Keratinocyte (primary cell): ENCODE measurements around the gene GSC2. TPM values are rescaled to one million over a fixed set of nuclear protein-coding genes. Genes with fewer than 3 reads are reported as not detected.

Experiments used
- DNase-seq: peaks from one replicate; pipeline ENCODE4 v3.0.0-alpha.2; 2011; ENCODE audit warnings: low read depth, missing footprints, low spot score
- FAIRE-seq: peaks from 2 replicates; lab custom pipeline; 2011; peaks lifted over from hg19 to GRCh38; lab: Jason Lieb, UNC
- H2AFZ ChIP-seq: 2 replicates; pipeline ENCODE4 v1.6.0; 2012; ENCODE audit warnings: low read length, control low read depth, inconsistent platforms; ENCODE audit not compliant: control insufficient read depth
- H3K27ac ChIP-seq: 2 replicates; pipeline ENCODE4 v1.5.1; 2011; ENCODE audit warnings: low read length; ENCODE audit not compliant: control insufficient read depth, insufficient read depth
- H3K27me3 ChIP-seq: 3 replicates; pipeline ENCODE4 v1.6.0; 2011; ENCODE audit warnings: low read length; ENCODE audit not compliant: control insufficient read depth, insufficient read depth; ENCODE audit errors: extremely low read depth
- H3K36me3 ChIP-seq, 2 experiments: 2 replicates in 1 of 2; 3 replicates in 1 of 2; pipeline ENCODE4 v1.5.1; 2011; ENCODE audit warnings: low read length in 2 of 2, mild to moderate bottlenecking in 1 of 2; ENCODE audit not compliant: control insufficient read depth in 2 of 2, insufficient read depth in 2 of 2; ENCODE audit errors: extremely low read depth in 1 of 2
- H3K4me1 ChIP-seq: 3 replicates; pipeline ENCODE4 v1.5.1; 2011; ENCODE audit warnings: low read length; ENCODE audit not compliant: control insufficient read depth, insufficient read depth; ENCODE audit errors: extremely low read depth
- H3K4me2 ChIP-seq: 3 replicates; pipeline ENCODE4 v1.6.0; 2011; ENCODE audit warnings: low read depth, low read length; ENCODE audit not compliant: control insufficient read depth, insufficient read depth; ENCODE audit errors: extremely low read depth
- H3K4me3 ChIP-seq, 3 experiments: fragments of 200-600 bp in 1 of 3; sonication (generic) in 1 of 3; 2 replicates in 2 of 3; 3 replicates in 1 of 3; pipeline ENCODE4 v1.5.1; 2011 to 2016; ENCODE audit warnings: low read length in 3 of 3, mild to moderate bottlenecking in 3 of 3, control low read depth in 2 of 3, inconsistent platforms in 1 of 3, low read depth in 1 of 3, mixed read lengths in 1 of 3, mixed run types in 1 of 3, moderate library complexity in 1 of 3; ENCODE audit not compliant: control insufficient read depth in 2 of 3, insufficient read depth in 2 of 3; ENCODE audit errors: extremely low read depth in 1 of 3
- H3K79me2 ChIP-seq: 2 replicates; pipeline ENCODE4 v1.6.0; 2012; ENCODE audit warnings: low read length; ENCODE audit not compliant: control insufficient read depth, insufficient read depth
- H3K9ac ChIP-seq: 3 replicates; pipeline ENCODE4 v1.6.0; 2011; ENCODE audit warnings: low read length; ENCODE audit not compliant: control insufficient read depth, insufficient read depth; ENCODE audit errors: extremely low read depth
- H3K9me1 ChIP-seq: 3 replicates; pipeline ENCODE4 v1.6.0; 2011; ENCODE audit warnings: low read length; ENCODE audit not compliant: control insufficient read depth, insufficient read depth; ENCODE audit errors: extremely low read depth
- H3K9me3 ChIP-seq: 2 replicates; pipeline ENCODE4 v1.5.1; 2012; ENCODE audit warnings: low read depth, low read length; ENCODE audit not compliant: control insufficient read depth
- H4K20me1 ChIP-seq: 3 replicates; pipeline ENCODE4 v1.6.0; 2011; ENCODE audit warnings: low read length; ENCODE audit not compliant: control insufficient read depth, insufficient read depth; ENCODE audit errors: extremely low read depth
- CTCF ChIP-seq, 3 experiments: IDR thresholded peaks in 1 of 3; conservative IDR thresholded peaks in 1 of 3; optimal IDR thresholded peaks in 1 of 3; 2 replicates in 2 of 3; 3 replicates in 1 of 3; pipeline versions ENCODE3 to v1.5.1; 2011; ENCODE audit warnings: low read length in 3 of 3, mild to moderate bottlenecking in 3 of 3, moderate library complexity in 2 of 3, control low read depth in 1 of 3, inconsistent platforms in 1 of 3; ENCODE audit not compliant: insufficient read depth in 2 of 3; ENCODE audit errors: extremely low read depth in 1 of 3
- EZH2 ChIP-seq: IDR thresholded peaks from one replicate; pipeline ENCODE4 v1.6.1; 2012; ENCODE audit warnings: inconsistent platforms, mild to moderate bottlenecking, low read length, moderate library complexity
- dilution Hi-C: fragments of 300-500 bp; cut with MboI; formaldehyde crosslinking; loops from one replicate; pipeline ENCODE4 v1.7.0; 2020; ENCODE audit warnings: low sequenced_read_pairs; ENCODE audit not compliant: extremely low pct_ligation_motif_present
- polyA plus RNA-seq, 5 experiments: library from polyadenylated mRNA; depleted of rRNA in 3 of 5; stranded (reverse) in 3 of 5; stranded (forward) in 1 of 5; unstranded in 1 of 5; fragments of >200 nt; gene quantifications; 1 replicate in 1 of 5; 2 replicates in 3 of 5; 3 replicates in 1 of 5; pipeline versions ENCODE4 v1.2.1 to v1.2.3, GENCODE V29; 2011 to 2012; ENCODE audit warnings: missing spikeins in 2 of 5, low read depth in 1 of 5, low replicate concordance in 1 of 5

The GSC2 gene
- polyA plus RNA-seq, 1 donor (not counting 4 experiments of a cell fraction or from before 2014, with no cell fraction given): not detected

GRCh38 chr22:19138217-19139000, 11.7 kb downstream of the GSC2 start:
- H3K36me3 ChIP-seq: peaks cover 19 to 45% of the 10 kb centered on the region in 2 experiments
- dilution Hi-C loops: no loop called here
- FAIRE-seq: no peak

DNA sequence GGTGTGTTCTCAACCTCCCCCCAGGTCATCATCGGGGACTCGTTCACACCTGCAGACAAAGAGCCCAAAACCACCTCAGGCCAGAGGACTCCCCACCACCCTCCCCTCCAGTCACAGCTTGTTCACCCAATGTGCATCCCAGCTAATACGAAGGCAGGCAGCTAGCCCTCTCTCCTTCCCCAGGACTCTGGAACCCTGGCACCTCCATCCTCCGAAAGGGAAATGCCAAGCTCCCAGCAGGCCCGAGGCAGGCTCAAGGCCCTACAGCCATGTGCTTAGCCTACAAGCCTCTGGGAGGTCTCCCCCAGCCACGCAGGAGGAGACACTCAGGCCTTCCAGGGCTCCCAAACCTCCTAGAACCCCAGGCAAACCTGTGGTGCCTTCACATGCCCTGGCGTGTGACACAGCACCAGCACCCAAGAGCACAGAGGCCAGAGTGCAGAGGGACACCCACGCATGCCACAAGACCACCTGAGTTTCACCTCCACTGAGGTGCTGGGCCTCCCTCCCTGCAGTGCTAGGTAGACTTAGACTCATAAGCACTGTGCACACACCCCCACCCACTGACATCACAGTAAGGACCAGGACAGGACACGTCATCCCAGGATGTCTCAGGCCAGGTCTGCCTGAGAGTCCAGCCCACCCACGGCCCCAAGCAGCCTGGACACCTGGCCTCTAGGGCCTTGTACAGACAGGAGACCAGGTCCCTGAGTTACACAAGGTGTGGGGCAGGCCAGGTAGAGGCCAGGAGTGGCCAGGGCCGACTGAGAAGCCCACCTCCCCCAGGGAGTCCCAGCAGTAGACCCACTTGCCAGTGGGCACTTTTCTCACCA, 12.5 kb downstream of the GSC2 start:
- H3K4me2 ChIP-seq: no peak overlapping the region
- no peaks in the 10 kb centered on the region for H4K20me1 ChIP-seq
- H3K27ac ChIP-seq: no peak overlapping the region
- no peaks in the 10 kb centered on the region for H3K9me3 ChIP-seq
- H2AFZ ChIP-seq: no peak overlapping the region
- FAIRE-seq (no peak), DNase-seq (no peak)
- H3K27me3 ChIP-seq: no peaks in the 10 kb centered on the region
- dilution Hi-C loops: no loop called here
- no peak for TF ChIP-seq CTCF (optimal IDR thresholded peaks at IDR 0.05 in 1 of 3, IDR thresholded peaks at IDR 0.05 in 1 of 3, conservative IDR thresholded peaks at IDR 0.05 in 1 of 3; ENCODE audit: extremely low read depth in 1 of 3, insufficient read depth in 2 of 3, low read length in 3 of 3)
- no peak for TF ChIP-seq EZH2
- peaks cover 5% of the 10 kb centered on the region for H3K79me2 ChIP-seq
- no peaks in the 10 kb centered on the region for H3K4me1 ChIP-seq
- no peak overlapping the region for H3K4me3 ChIP-seq
- H3K9ac ChIP-seq: no peak overlapping the region
- peaks cover 27 to 46% of the 10 kb centered on the region in 2 experiments for H3K36me3 ChIP-seq
- H3K9me1 ChIP-seq: no peaks in the 10 kb centered on the region

More at GRCh38 chr22:19138217-19139000, 11.7 kb downstream of the GSC2 start:
- Histone ChIP-seq H3K9ac (no peak overlapping the region), H3K9me3 (no peaks in the 10 kb centered on the region), H2AFZ (no peak overlapping the region), H3K4me1 (peaks cover 3% of the 10 kb centered on the region), H3K79me2 (peaks cover 11% of the 10 kb centered on the region), H4K20me1 (no peaks in the 10 kb centered on the region), H3K4me2 (no peak overlapping the region), H3K27ac (no peak overlapping the region), H3K9me1 (no peaks in the 10 kb centered on the region), H3K27me3 (no peaks in the 10 kb centered on the region), H3K4me3 (no peak overlapping the region)
- no peak for TF ChIP-seq EZH2
- TF ChIP-seq CTCF (optimal IDR thresholded peaks at IDR 0.05 in 1 of 3, IDR thresholded peaks at IDR 0.05 in 1 of 3, conservative IDR thresholded peaks at IDR 0.05 in 1 of 3; ENCODE audit: extremely low read depth in 1 of 3, insufficient read depth in 2 of 3, low read length in 3 of 3): no peak
- DNase-seq: no peak
